H1 (cell line): ENCODE results near the gene GDPD4. TPM values are rescaled to one million over a fixed set of nuclear protein-coding genes. Genes with fewer than 3 reads are reported as not detected.

Source experiments
- CBX5 ChIP-seq: fragments of 300-800, 300-1000 bp; sonication (generic); IDR thresholded peaks from 2 replicates; pipeline ENCODE4 v1.7.1; 2016; ENCODE audit warnings: antibody characterized with exemption, low read length, low read depth
- polyA plus RNA-seq, 7 experiments: library from polyadenylated mRNA; depleted of rRNA in 3 of 7; stranded (reverse) in 5 of 7; unstranded in 2 of 7; fragments of >200 nt in 5 of 7; fragments of 200-250 nt in 2 of 7; gene quantifications; 1 replicate in 5 of 7; 2 replicates in 1 of 7; 4 replicates in 1 of 7; pipeline versions ENCODE4 v1.2.1 to v1.2.3, GENCODE V29; 2011 to 2013; ENCODE audit warnings: missing spikeins in 2 of 7, mixed read lengths in 2 of 7
- total RNA-seq: library from RNA; stranded (reverse); fragmentation: NEBNext Ultra II Directional; extraction: Animal tissue kit (Norgen Biotek cat#: 25700); gene quantifications from 2 replicates; pipeline ENCODE4 v1.2.1, GENCODE V29; 2021

GDPD4 gene
- total and polyA plus RNA-seq, 2 of the 8 experiments (the other 6 are each of a cell fraction or from before 2014, with no cell fraction given), result not detected

- TF ChIP-seq CBX5, result no peak
These were observed 70.4 kb downstream of the GDPD4 start (continued) for GRCh38 chr11:77230878-77231605.
